NT2/D1 (cell line): ENCODE data around the gene CAMK2D.

ENCODE experiments used
- SUZ12 ChIP-seq: IDR thresholded peaks from 2 replicates; pipeline ENCODE4 v1.6.1; 2011; ENCODE audit not compliant: insufficient read length, insufficient read depth; ENCODE audit errors: extremely low read depth
- ZNF274 ChIP-seq: IDR thresholded peaks from 2 replicates; pipeline ENCODE4 v1.6.1; 2011; ENCODE audit warnings: mild to moderate bottlenecking, low read depth, low read length

GRCh38 chr4:113732967-113733527, 28.5 kb downstream of the CAMK2D start:
- no peak for TF ChIP-seq SUZ12
- TF ChIP-seq ZNF274 = no peak
